Hematopoietic multipotent progenitor cell treated with erythropoietin and hydrocortisone succinate and interleukin-3 and kit ligand, for 15 days (in vitro differentiated cells): ENCODE results near the gene PARD3B.

ENCODE experiments used
- DNase-seq: peaks from one replicate; pipeline ENCODE4 v3.0.0-alpha.2; 2015; ENCODE audit warnings: low spot score

PARD3B gene

DNA sequence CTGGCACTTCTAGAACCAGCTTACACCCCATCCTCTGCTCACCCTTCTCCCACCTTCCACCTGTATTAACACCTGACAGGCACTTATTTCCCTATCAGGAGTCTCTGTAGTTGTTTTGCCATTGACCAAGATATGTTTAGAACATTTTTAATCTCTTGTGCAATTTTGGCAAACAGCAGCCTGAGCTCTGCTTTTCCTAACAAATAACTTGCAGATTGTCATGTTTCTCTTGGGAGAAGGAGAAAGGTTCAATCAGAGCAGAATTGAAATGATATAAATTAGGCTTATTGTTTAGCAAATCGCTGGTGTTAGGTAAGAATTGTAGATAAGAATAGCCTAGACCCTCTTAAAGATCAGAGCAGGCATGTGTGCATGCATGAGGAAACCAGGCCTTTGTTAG lies 225.5 kb downstream of the PARD3B start:
- no peak for DNase-seq

DNA sequence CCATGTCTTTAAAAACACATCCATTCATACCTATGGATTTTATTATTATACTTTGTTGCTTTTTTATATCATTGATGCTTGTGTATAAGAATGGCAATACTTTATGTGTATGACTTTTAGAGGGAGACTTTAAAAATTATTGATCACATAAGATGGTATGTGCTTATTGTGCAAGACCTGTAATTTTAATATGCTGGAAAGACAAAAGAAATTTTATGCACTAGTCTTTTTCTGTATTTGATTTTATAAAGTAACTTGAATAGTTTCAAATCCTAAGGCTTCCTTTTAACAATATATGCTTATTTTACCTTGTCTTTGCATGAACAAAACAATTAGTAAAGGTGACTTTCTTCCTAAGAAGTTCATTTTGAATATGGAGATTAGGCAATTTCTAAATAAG lies 226.4 kb downstream of the PARD3B start:
- DNase-seq: no peak

DNA sequence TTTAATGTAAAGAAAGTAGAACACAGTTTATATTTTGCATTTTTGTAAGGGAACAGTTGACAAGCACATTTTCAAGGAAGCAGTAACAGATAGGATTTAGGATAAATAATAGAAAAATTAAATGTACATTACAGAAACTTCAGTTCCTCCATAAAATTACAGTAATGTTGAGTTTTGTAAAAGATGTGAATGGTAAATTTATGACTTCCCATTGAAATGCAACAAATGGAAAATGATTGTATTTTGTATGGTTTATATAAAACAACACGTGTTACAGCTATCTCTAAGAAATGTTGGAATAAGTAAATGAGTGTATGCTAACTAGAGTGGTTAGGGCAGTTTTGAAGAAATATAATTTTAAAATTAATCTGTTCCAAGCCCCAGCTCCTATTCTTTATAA lies 227.3 kb downstream of the PARD3B start:
- DNase-seq: no peak

- DNase-seq: no peak
Observed at GRCh38 chr2:204775766-204776165, 230.5 kb downstream of the PARD3B start.

DNA sequence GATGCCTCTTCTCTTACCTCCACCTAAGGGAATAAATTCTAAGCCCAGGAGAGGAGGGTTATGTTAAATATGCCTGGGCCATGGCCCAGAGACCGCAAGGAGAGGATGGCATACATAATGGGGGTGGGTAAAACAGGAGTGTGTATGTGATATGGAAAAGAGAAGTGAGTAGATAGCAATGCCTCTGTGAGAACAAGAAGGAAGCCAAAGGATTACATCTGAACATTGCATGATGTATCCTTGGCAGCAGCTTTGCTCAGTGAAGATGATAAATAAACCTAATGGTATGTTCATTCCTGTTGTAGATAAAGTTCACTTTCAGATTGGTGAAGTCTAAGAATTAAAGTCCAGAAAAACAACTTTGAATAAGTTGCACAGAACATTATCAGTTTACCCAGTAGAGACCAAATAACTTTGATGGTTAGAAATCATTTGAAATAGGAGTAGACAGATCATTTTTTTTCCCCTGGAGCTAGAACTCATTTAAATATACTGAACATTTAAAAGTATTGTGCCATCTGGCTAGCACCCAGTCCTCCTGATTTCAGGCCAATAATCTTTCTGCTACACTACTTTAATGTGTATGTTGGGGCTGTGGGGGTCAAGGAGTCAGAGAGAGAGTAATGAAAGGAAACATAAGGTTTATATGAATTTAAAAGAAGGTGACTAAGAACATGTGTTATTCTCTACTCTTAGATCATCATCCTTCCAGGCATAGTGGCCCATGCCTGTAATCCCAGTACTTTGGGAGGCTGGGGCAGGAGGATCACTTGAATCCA lies 231.7 kb downstream of the PARD3B start:
- DNase-seq: no peak

GRCh38 chr2:204779771-204780170 lies 234.5 kb downstream of the PARD3B start:
- DNase-seq: no peak

GRCh38 chr2:204781941-204782340 lies 236.7 kb downstream of the PARD3B start:
- DNase-seq: no peak

- no peak for DNase-seq
Observed at GRCh38 chr2:204790076-204790475, 244.8 kb downstream of the PARD3B start.

DNA sequence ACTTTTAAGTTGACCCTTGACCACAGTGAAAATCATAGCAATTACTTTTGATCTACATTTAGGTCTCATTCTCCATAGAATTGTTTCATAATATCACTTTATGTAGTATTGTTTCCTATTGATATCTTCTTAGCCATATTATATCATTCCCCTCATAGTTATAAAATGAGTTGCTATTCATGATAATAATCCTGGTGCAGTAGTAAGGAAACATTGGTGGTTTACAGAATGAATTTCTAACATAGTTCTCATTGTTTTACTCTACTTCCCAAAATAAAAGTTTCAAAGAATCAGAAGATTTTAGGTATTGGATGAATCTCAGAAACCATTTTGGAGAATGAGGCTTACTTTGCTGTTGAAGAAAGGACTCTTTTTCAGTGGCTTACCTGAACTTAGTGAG lies 246.0 kb downstream of the PARD3B start:
- DNase-seq: no peak

- DNase-seq: no peak
Observed at GRCh38 chr2:204794624-204795023, 249.3 kb downstream of the PARD3B start.

DNA sequence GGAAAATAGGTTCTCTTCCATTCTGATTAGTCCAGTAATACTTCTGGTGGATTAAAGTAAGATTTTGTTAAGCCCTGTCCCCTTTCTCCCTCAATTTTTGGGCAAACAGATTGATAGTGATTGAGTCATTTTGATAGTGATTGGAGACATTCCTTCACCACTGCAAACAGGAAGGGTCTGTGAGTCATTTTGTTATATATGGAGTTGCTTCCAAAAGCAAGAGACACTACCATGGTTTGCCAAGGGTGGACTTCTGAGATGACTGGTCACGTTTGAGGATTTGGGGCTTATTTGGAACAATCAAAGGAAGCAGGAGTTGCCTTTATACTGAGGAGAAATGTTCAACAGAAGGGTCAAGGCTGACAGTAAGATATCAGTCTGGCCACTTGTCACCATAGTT lies 249.9 kb downstream of the PARD3B start:
- no peak for DNase-seq

DNA sequence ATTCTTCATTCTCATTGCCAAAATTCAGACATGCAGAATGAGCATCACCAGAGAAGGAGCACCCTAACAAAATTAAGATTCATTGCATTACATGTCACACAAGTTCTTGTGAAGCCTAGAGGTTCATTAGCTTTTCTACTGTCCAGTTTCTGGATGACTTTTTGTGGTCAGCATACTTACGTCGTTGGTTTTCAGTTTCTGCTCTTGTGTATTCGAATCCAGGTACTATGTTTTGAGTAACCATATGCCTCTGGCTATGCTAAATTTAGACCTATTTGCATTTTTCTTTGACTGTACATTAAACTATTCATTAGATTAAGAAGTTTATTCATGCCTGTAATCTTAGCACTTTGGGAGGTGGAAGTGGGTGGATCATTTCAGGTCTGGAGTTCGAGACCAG lies 251.3 kb downstream of the PARD3B start:
- no peak for DNase-seq

DNA sequence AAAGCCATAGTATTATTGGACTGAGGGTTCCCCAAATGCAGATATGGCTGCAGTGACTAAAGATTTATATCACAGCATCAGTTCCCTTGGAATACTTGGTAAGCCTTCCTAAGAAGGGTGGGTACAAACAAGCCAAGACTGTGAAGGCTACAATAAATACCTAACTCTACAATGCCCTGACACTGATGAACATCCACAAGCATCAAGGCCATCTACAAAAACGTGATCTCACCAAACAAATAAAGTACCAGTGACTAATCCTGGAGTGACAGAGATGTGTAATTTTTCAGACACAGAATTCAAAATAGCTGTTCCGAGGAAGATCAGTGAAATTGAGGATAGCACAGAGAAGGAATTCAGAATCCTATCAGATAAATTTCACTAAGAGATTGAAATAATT lies 254.5 kb downstream of the PARD3B start:
- no peak for DNase-seq

- DNase-seq: no peak
Observed at GRCh38 chr2:204808494-204808893, 263.2 kb downstream of the PARD3B start.

- no peak for DNase-seq
Observed at GRCh38 chr2:204824751-204825453, 279.6 kb downstream of the PARD3B start.

GRCh38 chr2:204825681-204826080 lies 280.4 kb downstream of the PARD3B start:
- no peak for DNase-seq

- DNase-seq: no peak
Observed at GRCh38 chr2:204827701-204828590, 282.7 kb downstream of the PARD3B start.

DNA sequence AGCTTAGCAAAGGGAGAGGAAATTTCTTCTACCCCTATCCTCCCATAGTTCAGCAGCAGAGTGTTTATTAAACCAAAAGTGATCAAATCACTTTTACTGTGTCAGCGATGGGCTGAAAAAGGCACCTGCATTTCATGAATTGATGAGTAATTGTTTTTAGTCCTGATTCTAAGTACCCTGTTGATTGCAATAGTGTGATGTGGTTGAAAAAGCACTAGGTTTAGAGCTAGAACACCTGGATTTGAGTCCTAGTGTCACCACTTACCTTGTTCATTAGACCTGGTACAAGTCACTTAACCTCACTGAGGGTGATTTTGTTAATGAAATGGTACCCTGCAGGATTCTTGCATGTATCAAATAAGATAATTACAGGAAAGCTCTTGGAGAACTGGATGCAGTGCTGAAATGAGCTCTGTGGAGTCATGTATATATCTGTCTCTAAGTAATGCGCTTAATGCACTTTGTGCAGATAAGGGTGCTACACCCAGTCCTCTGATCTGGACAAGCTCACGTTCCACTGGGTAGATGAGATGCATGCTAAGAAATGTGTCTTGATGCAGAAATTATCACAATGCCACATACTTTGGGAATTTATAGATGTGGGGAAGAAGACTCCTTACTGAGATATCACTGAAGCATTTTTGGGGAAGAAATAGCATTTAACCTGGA lies 289.6 kb downstream of the PARD3B start:
- DNase-seq: no peak

GRCh38 chr2:204835786-204836185 lies 290.5 kb downstream of the PARD3B start:
- DNase-seq: no peak

DNA sequence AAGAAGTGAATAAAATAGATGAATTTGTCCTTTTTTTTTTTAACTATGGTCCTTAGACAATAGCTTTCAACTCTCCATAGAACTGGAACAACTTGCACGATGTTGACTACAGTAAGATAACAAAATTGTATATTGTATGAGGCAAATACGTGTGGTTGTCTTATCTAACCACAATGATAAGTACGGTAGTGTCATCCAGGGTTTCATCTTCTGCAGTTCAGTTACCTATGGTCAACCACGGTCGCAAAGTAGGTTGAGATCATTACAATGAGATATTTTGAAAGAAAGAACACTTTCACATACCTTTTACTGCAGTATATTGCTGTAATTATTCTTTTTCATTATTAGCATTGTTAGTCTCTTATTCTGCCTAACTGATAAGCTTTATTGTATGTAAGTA lies 295.2 kb downstream of the PARD3B start:
- DNase-seq: no peak

DNA sequence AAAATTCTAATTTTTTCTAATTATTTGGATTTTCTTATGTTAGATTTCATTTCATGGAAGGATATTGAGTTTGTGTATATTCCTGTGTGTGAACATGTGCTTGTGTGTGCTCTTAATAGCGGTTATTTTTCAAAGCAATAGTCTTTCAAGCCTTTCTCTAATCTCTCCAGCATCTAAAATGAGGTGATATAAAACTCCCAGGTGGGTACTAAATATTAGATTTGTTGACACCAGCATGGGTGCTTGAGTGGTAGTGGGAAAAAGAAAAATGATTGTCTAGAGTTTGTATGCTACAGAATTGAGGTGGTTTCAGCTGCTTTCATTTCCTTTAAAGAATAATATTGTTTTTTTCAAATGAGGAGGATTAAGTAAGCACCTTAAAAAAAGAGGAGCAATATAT lies 296.8 kb downstream of the PARD3B start:
- DNase-seq: no peak
